SK-N-SH (cell line): ENCODE measurements around the gene LRRC75A.

Source experiments
- CHD2 ChIP-seq: fragments of 150-350 bp; IDR thresholded peaks from 2 replicates; pipeline ENCODE4 v1.6.1; 2018; ENCODE audit warnings: low read length; ENCODE audit not compliant: partially characterized antibody
- CTCF ChIP-seq: fragments of 200-600 bp; sonication (generic); IDR thresholded peaks from 2 replicates; pipeline ENCODE4 v1.6.1; 2017; ENCODE audit warnings: antibody characterized with exemption, mild to moderate bottlenecking, moderate library complexity
- EZH2phosphoT487 ChIP-seq: fragments of 200-600 bp; sonication (generic); IDR thresholded peaks from 2 replicates; pipeline ENCODE4 v1.6.1; 2017; ENCODE audit warnings: low read depth, mixed run types, mild to moderate bottlenecking, antibody characterized with exemption, moderate library complexity, borderline replicate concordance
- FOXM1 ChIP-seq: IDR thresholded peaks from 2 replicates; pipeline ENCODE4 v1.4.0; 2012; ENCODE audit warnings: low read depth, mild to moderate bottlenecking
- MAX ChIP-seq: IDR thresholded peaks from 2 replicates; pipeline ENCODE4 v1.4.0; 2012; ENCODE audit warnings: low read depth
- MEF2A ChIP-seq: IDR thresholded peaks from 2 replicates; pipeline ENCODE4 v1.4.0; 2012; ENCODE audit warnings: low read depth, borderline replicate concordance
- MXI1 ChIP-seq: IDR thresholded peaks from 2 replicates; pipeline ENCODE4 v1.6.1; 2012; ENCODE audit warnings: mild to moderate bottlenecking, low read depth, low read length, improper control_type of control experiment
- POLR2AphosphoS5 ChIP-seq: IDR thresholded peaks from 2 replicates; pipeline ENCODE4 v1.6.1; 2012; ENCODE audit warnings: low read depth, low read length
- RAD21 ChIP-seq: IDR thresholded peaks from 2 replicates; pipeline ENCODE4 v1.6.1; 2012; ENCODE audit warnings: mild to moderate bottlenecking, low read length
- RXRA ChIP-seq: IDR thresholded peaks from 2 replicates; pipeline ENCODE4 v1.4.0; 2012; ENCODE audit warnings: low read depth, mild to moderate bottlenecking, borderline replicate concordance
- SIN3A ChIP-seq: IDR thresholded peaks from 2 replicates; pipeline ENCODE4 v1.6.1; 2012; ENCODE audit warnings: low read depth, mild to moderate bottlenecking, low read length, moderate library complexity, borderline replicate concordance
- TEAD4 ChIP-seq: IDR thresholded peaks from 2 replicates; pipeline ENCODE4 v1.4.0; 2012; ENCODE audit warnings: mild to moderate bottlenecking, borderline replicate concordance; ENCODE audit not compliant: insufficient read depth
- YY1 ChIP-seq: IDR thresholded peaks from 2 replicates; pipeline ENCODE4 v1.4.0; 2012; ENCODE audit warnings: low read depth, mild to moderate bottlenecking

GRCh38 chr17:16439811-16440351 is 52.1 kb downstream of the LRRC75A start:
- no peak for TF ChIP-seq MEF2A
- no peak for TF ChIP-seq MAX
- TF ChIP-seq TEAD4: no peak
- no peak for TF ChIP-seq CTCF
- peak; percentile 27; the same call in 1 of the 2 replicates for TF ChIP-seq POLR2AphosphoS5
- 0 out of 2 replicates have a peak, but pooled peaks have one; percentile 54 for TF ChIP-seq SIN3A
- no peak for TF ChIP-seq YY1
- no peak for TF ChIP-seq EZH2phosphoT487
- no peak for TF ChIP-seq FOXM1
- TF ChIP-seq RXRA: no peak
- TF ChIP-seq RAD21: no peak
- no peak for TF ChIP-seq MXI1
- TF ChIP-seq CHD2: no peak
